NCI-H748 (cell line): ENCODE measurements around the gene TSHZ3.

Experiments used
- DNase-seq: peaks from one replicate; lab custom pipeline; 2025; ENCODE audit not compliant: unreplicated experiment; lab: John Stamatoyannopoulos, UW

Gene TSHZ3

GRCh38 chr19:31289976-31290375, 59.3 kb downstream of the TSHZ3 start:
- no peak for DNase-seq

- no peak for DNase-seq
Observed at GRCh38 chr19:31289381-31289880, 59.8 kb downstream of the TSHZ3 start.

GRCh38 chr19:31286491-31286890, 62.7 kb downstream of the TSHZ3 start:
- DNase-seq, result no peak

- no peak for DNase-seq
Observed at GRCh38 chr19:31285744-31286143, 63.5 kb downstream of the TSHZ3 start.

- DNase-seq, result no peak
Observed at GRCh38 chr19:31284621-31285020, 64.6 kb downstream of the TSHZ3 start.

GRCh38 chr19:31283701-31284100, 65.5 kb downstream of the TSHZ3 start:
- DNase-seq, result no peak

- no peak for DNase-seq
Observed at GRCh38 chr19:31282346-31282745, 66.9 kb downstream of the TSHZ3 start.

- DNase-seq, result peak; percentile 23
Observed at GRCh38 chr19:31280287-31281006, 68.8 kb downstream of the TSHZ3 start.

- no peak for DNase-seq
Observed at GRCh38 chr19:31279436-31279765, 69.8 kb downstream of the TSHZ3 start.

GRCh38 chr19:31278555-31279435, 70.4 kb downstream of the TSHZ3 start:
- DNase-seq, result no peak

GRCh38 chr19:31277516-31277915, 71.7 kb downstream of the TSHZ3 start:
- DNase-seq, result no peak

GRCh38 chr19:31276831-31277230, 72.4 kb downstream of the TSHZ3 start:
- no peak for DNase-seq

GRCh38 chr19:31275068-31275334, 74.2 kb downstream of the TSHZ3 start:
- peak; percentile 28 for DNase-seq

GRCh38 chr19:31274251-31275067, 74.8 kb downstream of the TSHZ3 start:
- DNase-seq, result no peak

- DNase-seq, result no peak
Observed at GRCh38 chr19:31272583-31273106, 76.6 kb downstream of the TSHZ3 start.

- no peak for DNase-seq
Observed at GRCh38 chr19:31271306-31271911, 77.8 kb downstream of the TSHZ3 start.

- no peak for DNase-seq
Observed at GRCh38 chr19:31270897-31271296, 78.3 kb downstream of the TSHZ3 start.

- no peak for DNase-seq
Observed at GRCh38 chr19:31269425-31270127, 79.7 kb downstream of the TSHZ3 start.

- no peak for DNase-seq
Observed at GRCh38 chr19:31268751-31269383, 80.4 kb downstream of the TSHZ3 start.

- no peak for DNase-seq
Observed at GRCh38 chr19:31266731-31267130, 82.5 kb downstream of the TSHZ3 start.
